ENCODE results near the gene ADAMTS17.

Gene ADAMTS17

GRCh38 chr15:100116416-100117190 is 225.2 kb downstream of the ADAMTS17 start:
- H3K27ac Mint-ChIP-seq = no peak overlapping the region
- DNase-seq = no peak
- peaks cover 37% of the 10 kb centered on the region for H3K4me1 Mint-ChIP-seq
- no peak for TF ChIP-seq CTCF (IDR thresholded peaks at IDR 0.05)
- H3K9me3 Mint-ChIP-seq = peaks cover 32% of the 10 kb centered on the region
- no peak overlapping the region for H3K4me3 Mint-ChIP-seq
- H3K27me3 Mint-ChIP-seq (ENCODE audit: low read depth, poor library complexity) = peaks cover 6% of the 10 kb centered on the region
- peaks cover 15% of the 10 kb centered on the region for H3K36me3 Mint-ChIP-seq (ENCODE audit: low read depth)

GRCh38 chr15:100115711-100116090 is 226.1 kb downstream of the ADAMTS17 start:
- no peak overlapping the region for H3K27ac Mint-ChIP-seq
- peaks cover 9% of the 10 kb centered on the region for H3K36me3 Mint-ChIP-seq (ENCODE audit: low read depth)
- DNase-seq = no peak
- H3K27me3 Mint-ChIP-seq (ENCODE audit: low read depth, poor library complexity) = peaks cover 6% of the 10 kb centered on the region
- peaks cover 24% of the 10 kb centered on the region for H3K9me3 Mint-ChIP-seq
- TF ChIP-seq CTCF (IDR thresholded peaks at IDR 0.05) = no peak
- no peak overlapping the region for H3K4me3 Mint-ChIP-seq
- peaks cover 46% of the 10 kb centered on the region for H3K4me1 Mint-ChIP-seq

- DNase-seq = peak; percentile 26
- H3K4me1 Mint-ChIP-seq = peaks cover 47% of the 10 kb centered on the region
- peaks cover 19% of the 10 kb centered on the region for H3K9me3 Mint-ChIP-seq
- no peak overlapping the region for H3K27ac Mint-ChIP-seq
- TF ChIP-seq CTCF (IDR thresholded peaks at IDR 0.05) = no peak
- peaks cover 8% of the 10 kb centered on the region for H3K27me3 Mint-ChIP-seq (ENCODE audit: low read depth, poor library complexity)
- H3K36me3 Mint-ChIP-seq (ENCODE audit: low read depth) = peaks cover 6% of the 10 kb centered on the region
- H3K4me3 Mint-ChIP-seq = peak overlapping the region; percentile 67
Observed at GRCh38 chr15:100115066-100115710, 226.6 kb downstream of the ADAMTS17 start.

GRCh38 chr15:100114571-100114970 is 227.2 kb downstream of the ADAMTS17 start:
- peaks cover 13% of the 10 kb centered on the region for H3K9me3 Mint-ChIP-seq
- no peak for TF ChIP-seq CTCF (IDR thresholded peaks at IDR 0.05)
- H3K27ac Mint-ChIP-seq = no peak overlapping the region
- peaks cover under 1% of the 10 kb centered on the region for H3K36me3 Mint-ChIP-seq (ENCODE audit: low read depth)
- H3K4me1 Mint-ChIP-seq = peaks cover 51% of the 10 kb centered on the region
- peak; percentile 47 for DNase-seq
- peak overlapping the region; percentile 67 for H3K4me3 Mint-ChIP-seq
- peaks cover 7% of the 10 kb centered on the region for H3K27me3 Mint-ChIP-seq (ENCODE audit: low read depth, poor library complexity)

- peaks cover 7% of the 10 kb centered on the region for H3K27me3 Mint-ChIP-seq (ENCODE audit: low read depth, poor library complexity)
- H3K9me3 Mint-ChIP-seq = peaks cover 8% of the 10 kb centered on the region
- peaks cover 51% of the 10 kb centered on the region for H3K4me1 Mint-ChIP-seq
- DNase-seq = no peak
- H3K27ac Mint-ChIP-seq = no peak overlapping the region
- no peak for TF ChIP-seq CTCF (IDR thresholded peaks at IDR 0.05)
- H3K4me3 Mint-ChIP-seq = peak overlapping the region; percentile 67
- no peaks in the 10 kb centered on the region for H3K36me3 Mint-ChIP-seq (ENCODE audit: low read depth)
Observed at GRCh38 chr15:100114100-100114499, 227.7 kb downstream of the ADAMTS17 start.
